Smooth muscle cell (in vitro differentiated cells): ENCODE results near the gene FNDC11. TPM values are rescaled to one million over a fixed set of nuclear protein-coding genes. Genes with fewer than 3 reads are reported as not detected.

ENCODE experiments used
- DNase-seq: peaks from one replicate; lab custom pipeline; 2025; ENCODE audit not compliant: unreplicated experiment; lab: John Stamatoyannopoulos, UW
- H2AFZ ChIP-seq: fragments of 200-600 bp; sonication (generic); 2 replicates; pipeline ENCODE4 v1.6.0; 2016; ENCODE audit warnings: antibody characterized with exemption, low read depth, mild to moderate bottlenecking
- H3F3A ChIP-seq: fragments of 200-600 bp; sonication (generic); 2 replicates; pipeline ENCODE4 v1.6.0; 2017; ENCODE audit warnings: antibody characterized with exemption, low read depth
- H3K27ac ChIP-seq: fragments of 200-600 bp; sonication (generic); 2 replicates; pipeline ENCODE4 v1.5.1; 2016; ENCODE audit warnings: low read depth, mild to moderate bottlenecking
- H3K27me3 ChIP-seq: fragments of 200-600 bp; sonication (generic); 2 replicates; pipeline ENCODE4 v1.6.1; 2016; ENCODE audit warnings: low read depth, mild to moderate bottlenecking
- H3K36me3 ChIP-seq: fragments of 200-600 bp; sonication (generic); 2 replicates; pipeline ENCODE4 v1.5.1; 2016; ENCODE audit warnings: low read depth
- H3K4me1 ChIP-seq: fragments of 200-600 bp; sonication (generic); 2 replicates; pipeline ENCODE4 v1.5.1; 2016; ENCODE audit warnings: low read depth
- H3K4me2 ChIP-seq: fragments of 200-600 bp; sonication (generic); 2 replicates; pipeline ENCODE4 v1.6.0; 2016; ENCODE audit warnings: mild to moderate bottlenecking
- H3K4me3 ChIP-seq: fragments of 200-600 bp; sonication (generic); 2 replicates; pipeline ENCODE4 v1.5.1; 2016; ENCODE audit warnings: mild to moderate bottlenecking
- H3K79me2 ChIP-seq: fragments of 200-600 bp; sonication (generic); 2 replicates; pipeline ENCODE4 v1.6.0; 2016; ENCODE audit warnings: low read depth, mild to moderate bottlenecking
- H3K9ac ChIP-seq: fragments of 200-600 bp; sonication (generic); 2 replicates; pipeline ENCODE4 v1.6.0; 2016; ENCODE audit warnings: low read depth
- H3K9me3 ChIP-seq: fragments of 200-600 bp; sonication (generic); replicated peaks from 2 replicates; pipeline ENCODE4 v1.5.1; 2016; ENCODE audit warnings: low read depth
- H4K20me1 ChIP-seq: fragments of 200-600 bp; sonication (generic); 2 replicates; pipeline ENCODE4 v1.6.0; 2016; ENCODE audit warnings: low read depth
- WGBS: methylation state at CpG from one replicate; pipeline ENCODE4 v1.1.7; 2016; ENCODE audit warnings: low lambda C conversion rate; 5-methylcytosine and 5-hydroxymethylcytosine counted together
- polyA plus RNA-seq: library from polyadenylated mRNA; unstranded; fragments of >200 nt; fragmentation: Nextera tagmentation; extraction: Ambion mirVana; gene quantifications from 2 replicates; pipeline ENCODE4 v1.2.1, GENCODE V29; 2016
- total RNA-seq: library from RNA; depleted of rRNA; stranded (reverse); fragments of >200 nt; gene quantifications from 2 replicates; pipeline ENCODE4 v1.2.3, GENCODE V29; 2014
- TF ChIP-seq, protein P1 (sequence below): fragments of 200-600 bp; sonication (generic); IDR thresholded peaks from 2 replicates; pipeline ENCODE4 v1.5.1; 2017; ENCODE audit warnings: borderline replicate concordance, mild to moderate bottlenecking, antibody characterized with exemption; ENCODE audit not compliant: insufficient read depth, poor library complexity, severe bottlenecking

The FNDC11 gene
- total and polyA plus RNA-seq, 2 experiments from 2014 or later, result 0.72 to 3.6 TPM

DNA sequence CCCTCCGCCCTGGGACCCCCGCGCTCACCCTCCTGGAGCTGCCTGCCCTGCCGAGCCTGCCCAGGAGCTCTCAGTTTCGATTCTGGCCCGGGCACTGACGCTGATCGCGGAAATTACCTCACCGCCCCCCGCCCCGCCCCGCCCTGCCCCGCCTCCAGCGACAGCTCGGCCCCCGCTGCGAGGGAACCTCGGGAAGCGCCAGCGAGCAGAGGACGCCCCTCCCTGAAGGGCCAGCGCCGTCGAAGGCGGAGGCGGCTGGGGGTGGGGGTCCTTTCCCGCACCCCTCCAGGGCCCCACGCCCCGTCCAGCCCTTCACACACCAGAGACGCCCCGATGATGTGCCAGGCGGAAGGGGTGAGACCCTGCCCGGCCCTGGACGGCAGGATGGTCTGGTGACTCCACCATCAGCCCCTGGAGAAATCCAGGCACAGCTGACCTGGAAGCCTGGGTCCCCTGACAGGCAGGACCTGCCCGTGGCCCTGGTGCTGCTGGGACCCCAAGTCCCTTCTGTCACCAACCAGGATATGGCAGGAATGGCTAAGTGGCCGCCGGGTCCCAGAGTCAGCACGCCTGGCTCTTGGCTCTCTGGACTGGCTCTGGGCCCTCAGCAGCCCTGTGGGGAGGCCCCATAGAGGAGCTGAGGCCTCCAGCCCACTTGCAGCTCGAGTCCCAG, 20.3 kb downstream of the FNDC11 start, which contains the start of gene HELZ2:
HELZ2 (minus strand) TSS at position 84 of the 673 bp plus-strand sequence. CDS start 1,854 bp downstream, outside the sequence.
- Histone ChIP-seq H3K27me3 (no peaks in the 10 kb centered on the region), H3K4me3 (peak within 1 kb of the TSS; percentile 83), H3K9me3 (no peaks in the 10 kb centered on the region), H2AFZ (no peak within 1 kb of the TSS), H3K9ac (peak within 1 kb of the TSS; percentile 91), H3K4me1 (peaks cover 4% of the 10 kb centered on the region), H3K4me2 (peak within 1 kb of the TSS; percentile 99), H3K27ac (peak within 1 kb of the TSS; percentile 24), H3K79me2 (no peaks in the 10 kb centered on the region), H3K36me3 (no peaks in the 10 kb centered on the region), H4K20me1 (no peaks in the 10 kb centered on the region), H3F3A (no peaks in the 10 kb centered on the region)
- DNase-seq, result peak; percentile 56
- WGBS, result 30% methylated on average over 12 of the region's 40 CpGs
- TF ChIP-seq, protein P1, sequence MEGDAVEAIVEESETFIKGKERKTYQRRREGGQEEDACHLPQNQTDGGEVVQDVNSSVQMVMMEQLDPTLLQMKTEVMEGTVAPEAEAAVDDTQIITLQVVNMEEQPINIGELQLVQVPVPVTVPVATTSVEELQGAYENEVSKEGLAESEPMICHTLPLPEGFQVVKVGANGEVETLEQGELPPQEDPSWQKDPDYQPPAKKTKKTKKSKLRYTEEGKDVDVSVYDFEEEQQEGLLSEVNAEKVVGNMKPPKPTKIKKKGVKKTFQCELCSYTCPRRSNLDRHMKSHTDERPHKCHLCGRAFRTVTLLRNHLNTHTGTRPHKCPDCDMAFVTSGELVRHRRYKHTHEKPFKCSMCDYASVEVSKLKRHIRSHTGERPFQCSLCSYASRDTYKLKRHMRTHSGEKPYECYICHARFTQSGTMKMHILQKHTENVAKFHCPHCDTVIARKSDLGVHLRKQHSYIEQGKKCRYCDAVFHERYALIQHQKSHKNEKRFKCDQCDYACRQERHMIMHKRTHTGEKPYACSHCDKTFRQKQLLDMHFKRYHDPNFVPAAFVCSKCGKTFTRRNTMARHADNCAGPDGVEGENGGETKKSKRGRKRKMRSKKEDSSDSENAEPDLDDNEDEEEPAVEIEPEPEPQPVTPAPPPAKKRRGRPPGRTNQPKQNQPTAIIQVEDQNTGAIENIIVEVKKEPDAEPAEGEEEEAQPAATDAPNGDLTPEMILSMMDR, result no peak

GRCh38 chr20:63574829-63575743, 21.1 kb downstream of the FNDC11 start:
- H3K4me3 ChIP-seq, result no peak overlapping the region
- H3K4me1 ChIP-seq, result peaks cover 4% of the 10 kb centered on the region
- H3K9ac ChIP-seq, result no peak overlapping the region
- H3K4me2 ChIP-seq, result peak overlapping the region; percentile 99
- H3K27ac ChIP-seq, result no peak overlapping the region
- 85% methylated on average over 28 of the region's 28 CpGs for WGBS
- no peak for DNase-seq
- H3K9me3 ChIP-seq, result no peaks in the 10 kb centered on the region
- no peaks in the 10 kb centered on the region for H3K27me3 ChIP-seq
- no peaks in the 10 kb centered on the region for H3F3A ChIP-seq
- H4K20me1 ChIP-seq, result no peaks in the 10 kb centered on the region
- no peaks in the 10 kb centered on the region for H3K36me3 ChIP-seq
- H2AFZ ChIP-seq, result no peak overlapping the region
- H3K79me2 ChIP-seq, result no peaks in the 10 kb centered on the region
- TF ChIP-seq, protein P1, result no peak

DNA sequence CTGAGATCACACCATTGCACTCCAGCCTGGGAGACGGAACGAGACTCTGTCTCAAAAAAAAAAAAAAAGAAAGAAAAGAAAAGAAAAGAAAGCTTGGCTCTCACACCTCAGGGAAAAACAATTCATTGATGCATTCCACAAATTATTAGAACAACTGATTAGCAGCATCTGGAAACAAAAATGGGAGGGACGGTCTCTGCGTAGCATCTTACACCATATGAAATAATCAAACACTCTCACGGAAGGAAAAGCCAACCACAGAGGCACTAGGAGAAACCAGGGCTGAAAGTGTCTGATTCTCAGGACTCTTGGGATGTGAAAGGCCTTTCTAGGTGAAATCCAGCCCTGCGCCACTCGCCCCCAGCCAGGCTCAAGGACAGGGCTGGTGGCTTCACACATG, 22.4 kb downstream of the FNDC11 start:
- no peaks in the 10 kb centered on the region for H3K27me3 ChIP-seq
- no peaks in the 10 kb centered on the region for H3K9me3 ChIP-seq
- H3F3A ChIP-seq, result no peaks in the 10 kb centered on the region
- H3K4me2 ChIP-seq, result no peak overlapping the region
- H3K27ac ChIP-seq, result no peak overlapping the region
- no peak overlapping the region for H2AFZ ChIP-seq
- TF ChIP-seq, protein P1, result no peak
- no peak for DNase-seq
- WGBS, result 91% methylated on average over 7 of the region's 7 CpGs
- no peaks in the 10 kb centered on the region for H4K20me1 ChIP-seq
- no peak overlapping the region for H3K4me3 ChIP-seq
- peaks cover 4% of the 10 kb centered on the region for H3K4me1 ChIP-seq
- no peak overlapping the region for H3K9ac ChIP-seq
- H3K79me2 ChIP-seq, result no peaks in the 10 kb centered on the region
- no peaks in the 10 kb centered on the region for H3K36me3 ChIP-seq
